Superior temporal gyrus (tissue), 1 donor: ENCODE results near the gene PEX10.

Source experiments
- DNase-seq: peaks from one replicate; pipeline ENCODE4 v3.0.0-alpha.2; 2016; ENCODE audit errors: extremely low spot score

Gene PEX10

GRCh38 chr1:2375246-2375922, 37.0 kb downstream of the PEX10 start:
- DNase-seq = no peak

- no peak for DNase-seq
Measured at GRCh38 chr1:2374252-2375155, 37.9 kb downstream of the PEX10 start.

- no peak for DNase-seq
Measured at GRCh38 chr1:2373551-2374251, 38.7 kb downstream of the PEX10 start.

DNA sequence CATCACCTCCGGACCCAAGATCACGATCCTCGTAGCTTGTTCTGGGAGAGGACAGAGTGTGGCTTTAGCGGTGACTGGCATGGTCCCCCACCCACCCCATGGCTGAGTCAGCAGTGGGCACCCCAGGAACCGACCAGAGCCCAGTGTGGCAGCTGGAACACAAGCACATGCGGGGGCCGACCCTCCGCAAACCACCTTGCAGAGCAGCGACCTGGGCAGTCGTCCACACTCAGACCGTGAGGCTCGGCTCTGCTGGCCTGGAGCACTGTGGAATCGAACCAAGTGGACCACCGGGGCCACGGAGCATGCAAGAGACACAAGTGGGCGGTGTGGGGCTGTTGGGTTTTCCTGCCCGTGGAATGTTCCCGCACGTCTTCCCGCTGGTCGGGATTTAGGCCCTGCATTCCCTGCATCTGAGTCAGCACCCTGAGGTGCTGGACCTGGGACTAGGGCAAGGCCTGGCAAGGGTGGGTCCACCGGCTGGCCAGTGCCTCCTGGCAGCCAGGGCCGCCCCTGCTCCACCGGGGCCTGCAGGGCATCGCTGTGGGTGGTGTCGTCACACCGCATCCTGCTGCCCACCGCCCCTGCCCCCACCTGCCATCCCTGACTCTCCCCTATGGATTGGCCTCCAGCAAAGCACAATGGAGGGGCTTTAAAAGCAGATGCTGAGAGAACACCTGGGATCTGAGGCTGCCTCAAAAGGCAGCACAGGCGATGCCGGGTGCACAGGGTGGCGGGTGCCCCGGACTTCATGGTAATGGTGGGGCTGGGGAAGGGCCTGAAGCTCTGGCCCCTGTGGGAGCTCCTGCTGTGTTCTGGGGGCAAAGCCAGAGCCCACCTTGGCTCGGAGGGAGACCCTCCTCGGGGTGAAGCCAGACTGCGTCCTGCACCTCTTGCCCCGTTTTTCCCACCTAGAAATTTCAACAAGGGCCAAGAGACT, 39.5 kb downstream of the PEX10 start:
- DNase-seq = no peak

DNA sequence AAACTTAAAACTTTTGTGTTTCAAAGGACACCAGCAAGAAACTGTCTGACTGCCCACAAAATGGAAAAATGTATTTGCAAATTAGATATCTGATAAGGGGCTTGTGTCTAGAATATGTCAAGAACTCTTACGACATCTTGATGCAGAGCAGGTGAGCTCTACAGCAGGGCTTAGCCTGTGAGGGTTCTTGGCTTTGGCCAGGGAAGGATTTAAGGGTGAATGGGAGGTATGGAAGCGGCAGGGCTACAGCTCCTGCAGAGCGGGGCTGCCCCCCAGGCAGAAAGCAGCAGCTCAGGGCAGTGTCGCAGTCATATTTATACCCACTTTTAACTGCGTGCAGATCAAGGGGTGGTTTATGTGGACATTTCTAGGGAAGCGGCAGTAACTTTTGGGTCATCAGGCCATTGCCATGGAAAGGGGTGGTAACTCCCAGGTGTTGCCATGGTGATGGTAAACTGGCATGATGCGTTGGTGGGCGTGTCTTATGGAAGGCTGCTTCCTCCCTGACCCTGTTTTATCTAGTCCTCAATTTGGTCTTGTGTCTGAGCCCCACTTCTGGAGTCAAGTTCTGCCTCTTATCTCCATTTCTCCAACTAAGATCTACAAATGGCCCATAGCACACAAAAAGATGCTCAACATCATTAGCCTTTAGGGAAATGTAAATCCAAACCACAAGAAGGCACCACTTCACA, 44.2 kb downstream of the PEX10 start:
- no peak for DNase-seq

DNA sequence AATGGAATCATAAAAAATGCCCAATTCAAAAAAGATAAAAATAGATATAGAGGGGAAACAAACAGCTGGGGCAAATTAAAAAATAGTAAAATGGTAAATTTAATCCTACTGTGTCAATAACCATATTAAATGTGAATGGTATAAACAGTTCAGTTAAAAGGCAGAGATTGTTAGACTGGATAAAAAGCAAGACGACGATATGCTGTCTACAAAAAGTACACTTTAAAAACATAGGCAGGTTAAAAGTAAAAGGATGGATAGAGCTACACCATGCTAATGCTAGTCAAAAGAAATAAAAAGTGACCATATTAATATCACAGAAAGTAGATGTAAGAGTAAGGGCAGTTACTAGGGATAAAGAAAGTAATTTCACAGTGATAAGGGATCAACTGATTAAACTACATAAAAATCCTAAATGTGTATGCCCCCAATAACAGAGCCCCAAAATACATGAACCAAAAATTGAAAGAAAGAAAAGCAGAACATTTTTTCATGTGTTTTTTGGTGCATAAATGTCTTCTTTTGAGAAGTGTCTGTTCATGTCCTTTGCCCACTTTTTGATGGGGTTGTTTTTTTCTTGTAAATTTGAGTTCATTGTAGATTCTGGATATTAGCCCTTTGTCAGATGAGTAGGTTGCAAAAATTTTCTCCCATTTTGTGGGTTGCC, 48.4 kb downstream of the PEX10 start:
- no peak for DNase-seq

- DNase-seq = no peak
Measured at GRCh38 chr1:2360588-2361364, 51.6 kb downstream of the PEX10 start.

GRCh38 chr1:2358651-2359640, 53.4 kb downstream of the PEX10 start:
- DNase-seq = no peak

- DNase-seq = no peak
Measured at GRCh38 chr1:2358072-2358471, 54.3 kb downstream of the PEX10 start.

DNA sequence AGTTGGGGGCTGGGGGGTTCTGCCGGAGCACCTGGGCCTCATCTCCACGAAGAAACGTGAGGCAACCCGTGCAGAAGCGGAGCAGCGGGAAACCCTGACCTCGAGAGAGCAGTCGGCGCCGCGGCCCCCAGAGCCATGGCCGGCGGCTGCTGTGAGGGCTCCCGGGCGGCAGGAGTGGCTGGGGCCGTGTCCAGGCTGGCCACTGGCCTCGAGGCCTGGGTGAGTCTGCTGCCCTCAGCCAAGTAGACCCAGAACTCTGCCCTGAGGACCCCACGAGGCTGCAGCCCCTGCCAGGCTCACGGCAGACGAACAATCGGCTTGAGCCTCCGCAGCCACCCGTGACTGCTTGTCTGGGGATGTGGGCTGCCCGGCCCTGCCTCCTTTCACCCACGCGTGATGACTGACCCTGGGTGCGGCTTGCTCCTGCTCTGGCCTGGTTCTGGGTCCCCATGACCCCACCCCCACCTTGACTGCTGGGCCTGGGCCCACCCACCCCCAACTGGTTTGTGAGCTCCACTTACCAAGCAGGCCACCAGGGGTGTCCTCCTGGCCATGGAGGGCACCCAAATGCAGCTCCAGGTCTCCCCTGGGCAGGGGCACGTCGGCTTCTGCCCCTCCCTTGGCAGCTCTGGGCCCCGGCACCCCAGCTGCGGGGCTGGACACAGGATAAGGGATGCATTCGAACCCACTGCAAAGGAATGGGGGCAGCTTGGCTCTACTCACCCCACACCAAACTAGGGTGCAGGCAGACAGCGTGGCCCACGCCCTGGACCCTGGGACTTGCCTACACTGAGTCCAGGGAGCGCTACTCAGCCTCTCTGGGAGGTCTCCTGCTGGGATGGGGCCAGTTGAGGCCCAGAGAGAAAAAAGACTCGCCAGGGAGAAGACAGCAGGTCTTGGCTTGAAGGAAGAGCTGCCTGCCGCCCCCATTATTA, 55.2 kb downstream of the PEX10 start:
- no peak for DNase-seq

DNA sequence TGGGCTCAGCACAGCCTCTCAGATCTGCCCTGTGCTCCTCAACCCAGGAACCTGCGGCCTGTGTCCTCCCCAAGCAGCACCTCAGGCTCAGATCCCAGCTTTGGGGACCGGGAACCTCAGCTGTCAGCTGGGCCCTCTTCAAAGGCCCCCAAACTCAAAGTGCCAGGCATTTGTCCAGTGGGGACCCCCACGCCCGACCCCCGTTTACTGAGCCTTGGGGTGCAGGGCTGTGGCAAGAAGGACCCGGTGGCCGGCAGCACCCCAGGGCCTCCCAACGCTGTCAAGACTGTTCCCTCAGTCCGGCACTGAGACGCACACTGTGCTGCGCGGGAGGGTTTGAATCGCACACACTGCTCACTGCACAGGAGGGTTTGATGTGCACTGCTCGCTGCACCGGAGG, 56.0 kb downstream of the PEX10 start:
- no peak for DNase-seq

DNA sequence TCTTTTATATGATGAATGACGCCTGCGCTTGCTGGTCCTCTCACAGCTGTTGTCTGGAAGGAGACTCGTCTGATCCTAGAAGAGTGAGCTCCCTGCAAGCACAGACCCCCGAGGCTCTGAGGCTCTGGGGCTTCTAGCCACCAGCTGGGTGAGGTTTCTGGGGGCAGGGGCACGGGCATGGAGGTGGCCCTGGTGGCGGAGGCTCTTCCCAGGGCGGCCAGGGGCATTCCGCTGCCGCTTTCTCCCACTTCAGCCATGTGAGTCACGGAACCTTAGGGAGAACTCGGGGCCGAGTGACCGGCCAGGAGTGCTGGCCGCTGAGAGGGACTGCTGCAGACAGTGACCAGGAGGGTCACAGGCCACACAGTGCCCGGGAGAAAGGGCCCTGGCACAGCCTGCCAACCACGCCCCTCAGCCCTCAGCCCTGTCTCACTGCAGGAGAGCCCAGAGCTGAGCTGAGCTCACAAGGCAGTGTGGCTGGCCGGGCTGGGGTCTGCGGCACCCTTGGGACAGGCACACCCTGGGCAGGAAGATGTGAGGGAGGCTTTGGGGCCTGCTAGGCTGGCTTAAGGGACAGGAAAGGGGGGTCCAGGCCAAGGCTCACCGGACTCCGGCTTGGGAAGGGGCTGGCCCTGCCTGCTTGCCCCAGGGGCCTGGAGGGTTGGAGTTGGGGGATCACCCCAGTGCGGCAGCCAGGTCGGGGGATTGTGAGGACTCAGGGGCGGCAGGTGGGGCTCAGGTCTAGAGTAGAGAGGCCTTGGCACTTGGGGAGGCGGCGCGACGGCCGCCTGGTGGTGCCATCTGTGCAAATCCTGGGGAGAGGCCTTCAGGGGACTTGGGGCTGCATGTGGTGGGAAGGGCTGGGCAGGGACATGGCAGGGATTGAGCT, 56.7 kb downstream of the PEX10 start:
- DNase-seq = no peak

DNA sequence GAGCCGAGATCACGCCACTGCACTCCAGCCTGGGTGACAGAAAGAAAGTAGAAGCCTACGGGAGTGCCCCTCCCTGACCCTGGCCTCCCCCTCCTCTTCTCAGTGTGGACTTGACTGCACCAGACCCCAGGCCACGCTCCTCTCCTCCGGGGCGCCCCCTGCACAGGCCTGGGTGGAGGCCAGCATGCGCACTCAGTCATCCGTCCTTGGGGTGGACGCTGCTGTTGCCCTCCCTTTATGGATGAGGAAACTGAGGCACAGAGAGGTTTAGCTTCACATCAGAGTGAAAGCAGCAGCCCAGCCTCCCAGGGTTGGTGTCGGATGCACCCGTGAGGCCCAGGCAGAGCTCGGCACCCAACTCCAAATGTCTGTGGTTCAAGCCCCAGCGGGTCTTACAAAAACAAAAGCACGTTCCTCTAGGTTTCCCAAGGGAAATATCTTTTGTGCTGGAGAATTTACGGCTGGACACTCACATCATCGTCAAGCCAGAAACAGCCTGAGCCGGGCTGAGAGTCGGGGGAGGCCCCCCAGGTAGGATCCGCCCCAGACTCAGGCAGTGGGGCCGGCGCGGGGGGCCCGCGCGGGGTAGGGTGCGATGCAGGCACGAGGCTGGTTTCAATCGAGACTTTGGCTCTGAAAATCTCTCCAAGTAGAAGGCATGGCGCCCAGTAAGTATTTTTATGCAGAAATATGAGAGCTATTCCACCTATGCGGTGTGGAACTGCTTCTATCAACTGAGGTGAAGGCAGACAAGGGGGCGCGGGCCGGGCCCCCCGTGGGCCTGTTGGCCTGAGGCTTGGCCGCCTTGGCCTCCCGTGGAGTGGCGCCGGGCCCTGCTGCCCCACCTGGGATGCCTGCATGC, 57.6 kb downstream of the PEX10 start:
- no peak for DNase-seq
